NCI-H2171 treated with DMSO at 0.1 percent for 48 hours (cell line): ENCODE results near the gene JAKMIP1.

ENCODE experiments used
- DNase-seq: peaks from one replicate; lab custom pipeline; 2025; lab: John Stamatoyannopoulos, UW

JAKMIP1 gene

DNA sequence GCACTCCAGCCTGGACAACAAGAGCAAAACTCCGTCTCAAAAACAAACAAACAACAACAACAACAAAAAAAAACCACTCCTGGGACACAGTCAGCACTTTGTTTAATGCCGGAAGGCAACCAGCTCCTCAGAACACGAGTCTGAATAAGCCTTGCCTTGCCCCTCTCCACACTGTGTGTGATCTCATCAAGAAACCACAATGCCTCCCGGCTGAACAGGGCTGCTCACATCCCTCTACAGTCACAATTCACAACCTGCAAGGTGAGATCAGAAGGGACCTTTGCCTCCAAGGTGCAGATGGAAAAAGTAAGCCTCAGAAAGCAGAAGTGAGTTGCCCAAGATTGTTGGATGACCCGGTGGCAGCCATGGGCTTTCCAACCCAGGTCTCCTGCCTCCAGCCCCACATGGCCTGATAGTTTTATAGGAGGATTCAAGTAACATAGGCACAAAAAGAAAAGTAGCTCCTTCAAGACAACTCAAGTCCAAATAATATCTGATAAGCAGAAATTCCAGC is 80.8 kb downstream of the JAKMIP1 start:
- DNase-seq: no peak

DNA sequence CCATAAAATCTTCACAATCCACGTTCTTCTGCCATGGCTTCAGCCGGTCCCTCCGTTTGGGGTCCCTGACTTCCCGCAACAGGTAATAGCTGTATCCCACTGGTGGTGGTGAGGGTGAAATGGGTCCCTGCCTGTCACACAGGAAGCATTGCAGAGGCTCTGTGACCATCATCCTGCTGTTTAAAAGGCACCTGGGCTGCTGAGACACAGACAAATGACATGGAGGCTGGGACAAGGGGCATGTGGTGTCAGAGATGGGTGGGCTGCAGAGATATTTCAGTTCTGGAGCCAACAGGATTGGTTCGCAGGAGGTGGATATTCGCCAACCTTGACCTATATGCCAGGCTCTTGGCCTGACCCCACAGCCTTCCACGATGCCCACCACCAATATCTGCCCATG is 82.1 kb downstream of the JAKMIP1 start:
- DNase-seq: no peak

DNA sequence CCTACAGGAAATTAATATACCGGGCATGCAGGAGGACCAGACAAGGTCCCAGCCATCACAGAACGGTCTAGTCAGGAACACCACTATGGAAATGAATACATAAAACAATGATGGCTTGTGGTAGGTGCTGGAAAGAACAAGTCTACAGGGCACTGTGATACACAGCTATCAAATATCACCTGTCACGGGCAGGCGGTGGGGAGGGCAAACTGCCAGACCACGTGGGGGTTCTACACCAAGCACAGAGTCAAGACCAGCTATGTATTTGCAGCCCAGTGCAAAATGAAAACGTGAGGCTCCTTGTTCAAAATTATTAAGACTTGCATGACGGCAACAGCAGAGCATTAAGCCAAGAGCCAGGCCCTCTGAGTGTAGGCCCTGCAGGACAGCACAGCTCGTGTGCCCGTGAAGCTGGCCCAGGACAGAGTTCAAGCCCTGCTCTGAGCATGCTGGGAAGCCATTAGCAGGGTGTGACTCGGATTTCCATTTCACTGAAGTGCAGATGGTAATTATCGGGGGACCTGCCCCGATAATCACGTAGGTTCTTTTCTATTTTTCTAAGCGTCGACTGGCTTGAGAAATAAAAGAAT is 83.6 kb downstream of the JAKMIP1 start:
- DNase-seq: peak; percentile 69

DNA sequence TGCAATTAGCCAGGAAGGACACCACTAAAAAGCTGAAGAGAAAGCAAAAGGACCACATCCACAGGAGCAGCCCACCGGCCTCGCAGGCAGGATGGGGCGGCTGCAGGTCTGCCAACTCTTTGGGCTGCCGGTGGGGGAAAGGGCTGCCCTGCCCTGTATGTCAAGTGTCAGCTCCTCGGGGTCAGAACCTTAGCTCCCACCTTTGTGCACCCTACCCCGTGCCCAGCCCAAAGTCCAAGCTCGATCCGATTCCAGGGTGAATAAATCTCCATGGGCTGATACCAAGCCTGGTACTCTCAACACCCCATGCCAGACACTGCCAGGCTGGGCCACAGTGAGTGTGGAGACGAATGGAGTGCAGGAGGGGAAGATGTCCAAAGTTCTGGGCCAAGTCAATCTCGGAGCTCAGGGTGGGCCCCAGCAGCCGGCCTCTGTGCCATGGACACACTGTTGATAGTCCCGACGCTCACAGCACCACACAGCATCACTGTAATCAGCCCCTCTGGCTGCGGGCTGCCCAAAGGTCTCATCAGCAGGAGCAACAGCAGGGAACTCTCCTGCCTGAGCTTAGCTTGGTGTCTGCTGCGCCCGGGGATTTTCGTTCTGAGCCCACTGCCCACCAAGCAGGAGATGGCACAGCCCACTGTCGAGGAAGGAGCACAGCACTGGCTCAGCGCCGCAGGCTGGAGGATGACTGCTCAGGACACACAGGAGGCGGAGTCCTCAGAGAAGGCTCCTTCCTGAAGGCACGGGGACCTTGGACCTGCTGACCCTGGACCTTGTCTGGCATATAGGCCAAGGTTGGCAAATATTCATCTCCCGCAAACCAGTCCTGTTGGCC is 84.4 kb downstream of the JAKMIP1 start:
- DNase-seq: no peak

DNA sequence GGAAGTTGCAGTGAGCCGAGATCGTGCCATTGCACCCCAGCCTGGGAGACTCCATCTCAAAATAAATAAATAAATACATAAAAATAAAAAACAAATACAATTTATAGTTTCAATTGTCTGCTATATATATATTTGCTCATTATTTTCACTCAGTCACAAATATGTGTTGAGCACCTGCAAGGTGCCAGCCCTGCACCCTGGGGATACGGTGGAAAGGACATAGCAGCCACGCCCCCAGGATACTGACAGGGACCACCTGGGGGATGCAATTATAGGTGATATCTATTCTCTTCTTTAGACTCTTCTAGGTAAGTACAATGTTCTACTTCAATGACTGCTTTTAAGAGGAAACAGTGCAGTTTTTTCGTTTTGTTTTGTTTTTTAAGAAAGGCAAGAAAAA is 85.0 kb downstream of the JAKMIP1 start:
- DNase-seq: no peak

DNA sequence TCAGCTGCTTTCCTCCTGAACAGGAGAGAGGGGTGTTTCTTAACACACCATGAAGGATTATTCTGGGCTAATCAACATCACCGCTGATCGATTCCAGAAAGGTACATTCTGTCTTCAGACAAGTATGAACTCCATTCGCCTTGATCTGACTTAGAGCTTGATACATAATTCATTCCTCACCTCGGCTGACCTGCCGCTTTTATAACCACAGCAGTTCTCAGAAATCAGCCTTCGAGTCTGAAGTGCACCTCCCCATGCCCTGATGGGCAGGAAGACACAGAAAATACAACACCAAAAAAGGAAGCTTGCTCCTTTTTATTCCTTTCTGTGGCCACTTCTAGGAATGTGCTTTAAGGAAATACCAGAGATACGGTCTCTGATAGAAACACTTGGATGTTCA is 85.7 kb downstream of the JAKMIP1 start:
- DNase-seq: no peak

DNA sequence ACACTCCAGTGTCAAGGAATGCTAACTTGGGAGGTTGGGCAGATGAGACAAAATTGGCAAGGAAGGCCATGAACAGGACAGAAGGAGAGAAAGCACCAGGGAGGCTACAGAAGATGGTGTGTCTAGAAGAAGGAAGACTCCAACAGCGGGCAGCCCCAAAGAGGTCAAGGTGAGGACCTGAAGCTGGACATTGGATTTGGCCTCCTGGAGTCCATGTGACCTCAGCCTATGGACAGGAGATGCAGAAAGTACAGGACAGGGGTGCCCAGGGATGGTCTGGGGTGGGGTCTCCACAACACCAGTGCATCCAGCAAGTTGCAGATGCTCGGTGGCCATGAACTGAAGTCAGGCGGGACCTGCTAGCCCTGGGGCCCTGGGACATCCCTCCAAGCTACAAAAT is 86.2 kb downstream of the JAKMIP1 start:
- no peak for DNase-seq

DNA sequence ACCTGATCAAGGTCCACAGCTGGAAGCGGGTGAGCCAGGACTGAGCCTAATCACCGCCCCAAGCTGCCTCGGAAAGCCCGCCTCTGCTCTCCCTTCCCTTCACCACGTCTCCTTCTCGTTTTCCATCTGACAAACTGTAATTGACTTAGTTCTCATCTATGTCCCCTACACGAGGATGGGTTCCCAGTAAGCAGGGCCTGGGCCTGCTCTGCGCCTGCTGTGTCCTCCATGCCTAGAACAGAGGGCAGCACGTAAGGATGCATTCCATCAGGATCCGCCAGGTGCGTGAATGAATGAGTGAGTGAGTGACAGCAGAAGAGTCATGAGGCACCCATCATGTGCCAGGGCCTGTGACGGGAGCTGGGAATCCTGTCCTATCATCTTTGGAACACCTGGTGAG is 86.7 kb downstream of the JAKMIP1 start:
- no peak for DNase-seq

DNA sequence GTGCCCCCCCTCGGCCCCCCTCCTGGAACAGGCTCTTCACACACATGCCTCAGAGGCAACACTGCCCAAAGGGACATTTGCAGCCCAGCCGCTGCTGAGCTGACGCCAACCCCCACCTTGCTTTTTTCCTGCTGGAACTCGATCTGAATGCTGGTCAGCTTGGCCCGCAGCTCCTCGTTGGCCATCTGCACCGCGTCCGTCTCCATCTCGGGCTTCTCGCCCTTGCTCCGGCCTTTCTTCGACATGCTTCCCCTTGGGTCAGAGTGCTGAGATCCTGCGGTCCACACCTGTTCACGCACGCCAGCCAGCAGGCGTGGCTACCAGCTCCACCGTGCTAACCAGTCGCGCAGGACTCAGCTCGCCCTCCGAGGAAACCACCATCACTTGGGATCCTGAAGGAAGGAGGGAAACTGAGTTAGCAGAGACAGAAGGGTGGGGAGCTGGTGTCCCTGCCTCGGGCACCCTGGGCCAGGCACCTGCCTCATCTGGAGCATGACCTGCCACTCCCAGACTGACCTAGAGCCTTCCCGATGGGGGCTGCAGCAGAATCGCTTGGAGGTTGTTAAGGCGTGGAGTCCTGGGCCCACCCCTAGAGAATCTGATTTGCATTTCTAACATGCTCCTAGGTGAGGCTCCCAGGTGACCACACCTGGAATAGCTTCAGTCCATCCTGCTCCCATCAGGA is 87.6 kb downstream of the JAKMIP1 start:
- DNase-seq: no peak

DNA sequence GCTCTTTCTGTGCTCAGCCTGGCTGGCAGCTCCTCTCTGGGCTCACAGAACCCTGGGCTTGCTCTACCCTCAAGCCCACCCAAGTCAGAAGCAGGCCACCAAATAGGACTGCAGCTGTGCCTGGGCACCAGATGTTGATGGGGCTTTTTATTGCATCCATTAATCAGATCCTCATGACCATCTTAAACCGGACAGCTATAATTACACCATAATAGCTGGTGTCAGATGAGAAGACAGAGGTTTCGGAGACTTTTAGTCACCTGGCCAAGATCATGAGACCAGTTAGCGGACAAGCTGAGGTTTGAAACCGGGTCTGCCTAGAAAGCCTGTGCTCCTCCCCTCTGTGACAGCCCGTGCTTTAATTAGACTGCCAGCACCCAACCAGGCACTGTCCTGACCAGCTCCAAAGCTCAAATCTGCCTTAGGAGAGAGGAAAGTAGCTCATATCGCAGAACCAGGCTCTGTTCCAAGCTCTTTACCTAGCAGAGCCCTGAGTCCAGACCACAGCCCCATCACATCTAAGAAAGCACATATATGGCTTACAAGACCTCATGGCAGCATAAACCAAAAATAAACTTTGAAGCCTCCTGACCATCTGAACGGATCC is 88.9 kb downstream of the JAKMIP1 start:
- no peak for DNase-seq

DNA sequence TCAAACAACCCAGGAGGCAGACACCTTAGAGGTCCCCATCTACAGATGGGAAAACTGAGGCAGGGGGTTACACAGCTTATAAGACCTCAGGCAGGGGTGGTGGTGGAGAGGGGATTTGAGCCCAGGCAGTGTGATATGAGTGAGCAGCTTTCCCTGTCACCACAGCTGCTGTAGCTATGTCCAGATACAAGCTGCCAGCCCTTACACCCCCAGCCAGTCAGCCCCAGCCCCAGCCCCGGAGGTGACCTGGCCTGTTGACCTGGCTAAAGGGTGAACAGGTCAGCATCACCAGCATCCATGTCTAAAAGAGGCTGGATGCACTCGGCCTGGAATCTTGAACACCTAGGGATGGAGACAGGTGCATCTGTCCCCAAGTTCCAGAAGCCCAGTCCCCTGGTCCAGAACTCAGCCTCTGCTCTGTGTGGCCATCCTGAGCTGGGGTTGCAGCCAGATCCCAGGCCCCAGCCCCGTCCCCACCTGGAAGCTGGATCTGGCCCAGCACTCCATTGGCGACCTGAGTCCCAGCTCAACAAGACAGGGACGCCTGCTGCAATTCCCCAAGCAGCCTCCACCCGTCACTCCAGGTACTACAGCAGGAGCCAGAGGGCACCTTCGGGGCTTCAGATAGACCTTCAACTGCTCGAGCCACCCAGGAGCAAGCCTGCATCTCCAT is 89.5 kb downstream of the JAKMIP1 start:
- DNase-seq: no peak

DNA sequence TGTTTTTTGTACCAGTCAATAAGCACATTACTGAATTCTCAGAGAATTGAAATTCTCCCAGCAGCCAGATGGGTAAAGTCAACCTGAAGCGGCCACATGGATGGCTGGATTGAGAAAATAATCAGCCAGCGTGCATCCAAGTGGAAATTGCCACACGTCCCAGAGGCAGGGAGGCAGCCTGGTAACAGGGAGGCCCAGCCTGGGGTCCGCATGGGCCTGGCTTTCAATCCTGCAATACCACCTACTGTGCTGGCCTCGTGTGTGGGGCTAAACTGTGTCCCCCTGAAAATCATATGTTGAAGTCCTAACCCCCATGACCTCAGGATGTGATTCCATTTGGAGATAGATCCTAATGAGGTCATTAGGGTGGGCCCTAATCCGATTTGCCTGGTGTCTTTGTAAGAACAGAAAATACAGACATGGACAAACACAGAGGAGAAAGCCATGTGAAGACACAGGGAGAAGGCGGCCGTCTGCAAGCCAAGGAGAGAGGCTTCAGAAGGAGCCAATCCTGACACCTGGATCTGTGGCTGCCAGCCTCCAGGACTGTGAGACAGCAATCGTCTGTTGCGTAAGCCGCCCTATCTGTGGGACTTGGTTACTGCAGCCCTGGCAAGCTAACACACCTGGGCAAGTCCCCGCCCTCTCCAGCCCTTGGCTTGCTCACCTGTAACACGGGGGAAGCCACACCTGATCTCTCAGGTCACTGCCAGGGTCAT is 90.3 kb downstream of the JAKMIP1 start:
- DNase-seq: peak; percentile 15

DNA sequence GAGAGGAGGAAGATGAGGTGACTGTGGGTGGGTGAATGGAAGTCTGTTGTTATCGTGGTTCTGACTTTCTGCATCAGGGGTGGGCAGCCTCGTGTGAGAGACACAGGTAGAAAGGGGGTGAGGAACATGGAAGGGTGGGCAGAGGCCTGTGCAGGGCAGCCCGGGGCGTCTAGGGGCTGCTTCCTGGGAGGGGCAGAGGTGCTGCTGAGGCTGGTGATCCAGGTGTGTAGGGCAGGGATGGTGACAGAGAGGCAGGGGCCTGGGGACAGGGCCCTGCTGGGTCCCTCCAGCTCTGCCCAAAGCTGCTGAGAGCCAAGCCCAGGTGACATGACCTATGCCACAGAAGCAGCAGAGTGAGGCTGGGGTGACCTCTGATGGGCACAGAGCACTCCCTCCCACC is 92.5 kb downstream of the JAKMIP1 start:
- no peak for DNase-seq

DNA sequence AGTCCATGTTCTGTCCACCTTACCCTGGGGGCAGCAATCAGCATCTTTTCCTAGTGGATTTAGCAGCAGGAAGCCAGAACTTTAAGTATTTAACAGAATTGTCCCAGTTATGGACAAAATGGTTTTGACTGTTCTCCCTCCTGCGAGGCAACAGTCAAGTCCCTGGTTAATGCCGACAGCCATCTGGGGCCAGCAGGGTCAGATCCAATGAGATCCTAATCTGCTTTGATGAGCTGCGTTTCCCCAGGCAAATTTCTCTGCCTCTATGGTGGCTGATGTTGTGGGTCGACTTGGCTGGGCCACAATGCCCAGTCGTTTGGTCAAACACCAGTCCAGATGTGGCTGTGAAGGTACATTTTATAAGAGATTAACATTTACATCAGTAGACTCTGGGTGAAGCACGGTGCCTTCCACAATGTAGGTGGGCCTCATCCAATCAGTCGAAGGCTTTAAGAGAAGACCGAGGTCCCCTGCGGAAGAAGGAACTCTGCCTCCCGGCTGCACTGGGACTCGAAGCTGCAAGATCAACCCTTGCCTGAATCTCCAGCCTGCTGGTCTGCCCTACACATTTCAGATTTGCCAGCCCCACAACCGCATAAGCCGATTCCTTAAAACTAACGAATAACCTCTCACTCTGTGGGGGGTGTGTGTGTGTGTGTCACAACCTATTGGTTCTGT is 93.1 kb downstream of the JAKMIP1 start:
- DNase-seq: no peak

DNA sequence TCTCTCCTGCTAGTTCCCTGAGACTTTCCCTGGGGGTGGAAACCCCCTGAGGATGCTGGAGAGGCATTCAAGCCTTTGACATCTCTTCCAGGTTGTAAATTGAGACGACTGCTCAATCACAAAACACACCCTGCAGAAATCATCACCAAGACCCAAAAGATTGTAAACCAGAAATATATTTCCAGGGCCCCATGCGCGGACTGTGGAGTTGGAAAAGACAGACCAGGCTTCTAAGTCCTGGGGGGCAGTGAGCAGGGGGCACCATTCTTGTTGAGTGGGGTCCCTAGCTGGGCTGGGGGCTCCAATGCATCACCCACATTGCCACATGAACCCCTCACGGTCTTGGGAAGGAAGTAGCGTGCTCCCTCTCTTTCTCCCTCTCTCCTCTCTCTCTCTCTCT is 94.2 kb downstream of the JAKMIP1 start:
- DNase-seq: no peak

DNA sequence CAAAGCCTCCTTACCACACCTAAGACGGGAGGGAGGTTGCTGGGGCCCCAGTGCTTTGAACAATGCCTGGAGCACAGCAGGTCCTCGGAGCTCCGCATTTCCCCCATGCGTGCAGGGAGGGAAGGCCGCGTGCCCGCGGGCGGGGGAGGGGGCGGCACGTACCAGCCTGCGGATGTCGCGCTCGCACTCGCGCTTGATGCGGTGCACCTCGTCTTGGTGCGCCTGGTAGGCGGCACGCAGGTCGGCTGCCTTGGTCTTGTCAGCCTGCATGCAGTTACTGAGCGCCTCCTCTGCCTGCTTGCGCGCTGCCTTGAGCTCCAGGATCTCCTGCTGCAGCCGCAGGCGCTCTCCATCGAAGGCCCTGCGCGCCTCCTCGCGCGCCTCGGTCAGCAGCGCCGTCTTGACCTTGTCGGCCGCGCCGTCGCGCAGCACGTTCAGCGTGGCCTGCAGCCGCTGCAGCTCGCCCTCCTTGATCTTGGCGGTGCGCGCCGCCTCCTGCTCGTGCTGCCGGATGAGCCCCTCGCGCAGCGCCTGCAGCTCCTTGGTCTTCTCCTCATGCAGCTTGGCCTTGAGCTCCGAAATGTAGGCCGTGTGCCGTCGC is 94.9 kb downstream of the JAKMIP1 start:
- no peak for DNase-seq

DNA sequence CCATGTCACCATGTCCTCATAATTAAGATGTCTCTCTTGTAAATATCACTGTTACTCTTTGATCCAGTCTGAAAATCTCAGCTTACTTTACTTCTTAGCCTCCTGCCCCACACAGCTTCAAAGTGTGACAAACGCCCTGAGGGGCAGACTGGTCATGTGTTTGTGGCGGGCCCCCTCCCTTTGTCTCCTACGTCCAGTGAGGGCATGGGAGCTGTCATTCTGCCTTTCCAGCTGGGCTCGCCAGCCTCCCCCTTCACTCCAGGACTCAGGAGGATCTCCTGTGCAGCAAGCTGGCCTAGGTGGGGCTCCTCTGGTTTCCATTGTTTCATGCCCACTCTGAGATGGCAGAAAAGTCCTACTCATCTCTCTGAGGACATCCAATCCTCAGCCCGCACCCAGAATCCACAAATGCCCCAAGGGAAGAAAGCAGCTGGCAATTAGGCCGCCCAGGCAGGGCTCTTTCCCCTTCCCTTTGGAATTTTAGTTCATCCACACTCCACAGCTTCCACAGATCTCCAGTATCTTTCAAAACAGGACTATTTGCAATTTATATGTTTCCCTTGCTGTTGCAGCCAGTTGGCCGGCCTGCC is 95.7 kb downstream of the JAKMIP1 start:
- no peak for DNase-seq

DNA sequence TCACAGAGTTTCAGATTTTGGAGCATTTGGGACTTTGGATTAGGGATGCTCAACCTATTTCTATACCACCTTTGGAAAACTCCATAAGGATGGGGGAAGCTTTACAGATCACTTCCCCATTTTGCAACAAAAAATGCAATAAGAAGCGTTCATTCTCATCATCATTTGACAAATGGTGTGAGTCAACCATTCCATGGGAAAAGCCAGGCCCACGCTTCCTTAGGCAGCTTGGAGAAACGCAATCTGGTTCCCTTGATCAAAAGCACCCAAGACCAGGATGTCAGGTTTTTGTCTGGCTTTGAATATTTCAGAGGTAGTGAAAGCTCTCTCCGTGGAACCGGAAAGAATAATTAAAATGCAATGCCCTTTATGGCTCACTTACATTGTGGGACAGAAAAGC is 102.8 kb downstream of the JAKMIP1 start:
- DNase-seq: no peak

DNA sequence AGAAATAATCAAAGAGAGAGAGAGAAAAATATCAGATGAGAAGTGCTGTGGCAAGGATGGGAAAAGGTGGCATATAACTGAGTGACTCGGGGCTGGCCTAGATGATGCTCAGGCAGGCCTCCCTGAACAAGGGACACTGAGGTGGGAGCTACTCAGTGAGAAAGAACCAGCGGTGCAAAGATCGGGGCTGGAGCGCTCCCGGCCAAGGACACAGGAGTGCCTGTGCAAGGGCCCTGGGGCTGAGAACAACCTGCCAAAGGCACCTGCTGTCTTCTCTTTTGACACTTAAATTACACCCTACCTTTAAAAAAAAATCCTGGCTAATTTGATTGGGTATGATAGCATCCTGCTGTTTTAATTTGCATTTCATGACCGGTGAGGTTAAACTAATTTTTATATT is 104.5 kb downstream of the JAKMIP1 start:
- DNase-seq: no peak
